ENCODE results near the gene DTNBP1. TPM values are rescaled to one million over a fixed set of nuclear protein-coding genes. Genes with fewer than 3 reads are reported as not detected.

Gene DTNBP1
- total RNA-seq, 1 donor from 2014 or later, result 27.0 TPM

- ATAC-seq (no peak), DNase-seq (no peak)
- intact Hi-C loops (cut with micrococcal nuclease), result loop anchor here (10.0 kb wide), 1 partner anchor 125 kb away; no protein-coding TSS in a partner anchor
Measured at GRCh38 chr6:15629487-15629886, 33.3 kb downstream of the DTNBP1 start.

GRCh38 chr6:15628499-15629131 lies 34.2 kb downstream of the DTNBP1 start:
- intact Hi-C loops (cut with micrococcal nuclease), result loop anchor here (10.0 kb wide), 1 partner anchor 124 kb away; no protein-coding TSS in a partner anchor
- DNase-seq (no peak), ATAC-seq (no peak)

GRCh38 chr6:15627821-15628220 lies 35.0 kb downstream of the DTNBP1 start:
- ATAC-seq, result no peak
- intact Hi-C loops (cut with micrococcal nuclease), result loop anchor here (10.0 kb wide), 1 partner anchor 123 kb away; no protein-coding TSS in a partner anchor
- no peak for DNase-seq

- intact Hi-C loops (cut with micrococcal nuclease), result loop anchor here (10.0 kb wide), 1 partner anchor 122 kb away; no protein-coding TSS in a partner anchor
- DNase-seq, result no peak
- ATAC-seq, result peak; percentile 11
Measured at GRCh38 chr6:15626878-15627674, 35.8 kb downstream of the DTNBP1 start.

- intact Hi-C loops (cut with micrococcal nuclease), result loop anchor here (10.0 kb wide), 1 partner anchor 121 kb away; no protein-coding TSS in a partner anchor
- ATAC-seq (no peak), DNase-seq (no peak)
Measured at GRCh38 chr6:15626160-15626559, 36.7 kb downstream of the DTNBP1 start.

GRCh38 chr6:15623276-15624116 lies 39.3 kb downstream of the DTNBP1 start:
- DNase-seq (no peak), ATAC-seq (peak; percentile 55)

GRCh38 chr6:15622045-15622740 lies 40.6 kb downstream of the DTNBP1 start:
- DNase-seq (no peak), ATAC-seq (no peak)
- intact Hi-C loops (cut with micrococcal nuclease), result loop anchor here (10.0 kb wide), 1 partner anchor 117 kb away; no protein-coding TSS in a partner anchor

More at GRCh38 chr6:15623276-15624116, 39.3 kb downstream of the DTNBP1 start:
- intact Hi-C loops (cut with micrococcal nuclease), result loop anchor here (10.0 kb wide), 1 partner anchor 119 kb away; no protein-coding TSS in a partner anchor

- intact Hi-C loops (cut with micrococcal nuclease), result loop anchor here (10.0 kb wide), 1 partner anchor 117 kb away; no protein-coding TSS in a partner anchor
- ATAC-seq (peak; percentile 87), DNase-seq (peak; percentile 73)
Measured at GRCh38 chr6:15621203-15622044, 41.4 kb downstream of the DTNBP1 start.

GRCh38 chr6:15620611-15621010 lies 42.2 kb downstream of the DTNBP1 start:
- intact Hi-C loops (cut with micrococcal nuclease), result loop anchor here (10.0 kb wide), 1 partner anchor 116 kb away; no protein-coding TSS in a partner anchor
- no peak for DNase-seq
- peak; percentile 49 for ATAC-seq

- ATAC-seq, result no peak
- DNase-seq, result no peak
- intact Hi-C loops (cut with micrococcal nuclease), result no loop called here
Measured at GRCh38 chr6:15619330-15619729, 43.5 kb downstream of the DTNBP1 start.

- ATAC-seq, result no peak
- DNase-seq, result no peak
- intact Hi-C loops (cut with micrococcal nuclease), result no loop called here
Measured at GRCh38 chr6:15618685-15619084, 44.1 kb downstream of the DTNBP1 start.

GRCh38 chr6:15616261-15616660 lies 46.6 kb downstream of the DTNBP1 start:
- ATAC-seq (no peak), DNase-seq (no peak)
- intact Hi-C loops (cut with micrococcal nuclease), result no loop called here

GRCh38 chr6:15615802-15616201 lies 47.0 kb downstream of the DTNBP1 start:
- ATAC-seq (peak; percentile 39), DNase-seq (no peak)
- intact Hi-C loops (cut with micrococcal nuclease), result no loop called here

GRCh38 chr6:15614277-15614676 lies 48.6 kb downstream of the DTNBP1 start:
- DNase-seq, result no peak
- peak; percentile 24 for ATAC-seq
- intact Hi-C loops (cut with micrococcal nuclease), result no loop called here

GRCh38 chr6:15608396-15608795 lies 54.4 kb downstream of the DTNBP1 start:
- intact Hi-C loops (cut with micrococcal nuclease), result no loop called here
- ATAC-seq (peak; percentile 62), DNase-seq (no peak)

GRCh38 chr6:15607603-15608002 lies 55.2 kb downstream of the DTNBP1 start:
- ATAC-seq (no peak), DNase-seq (no peak)
- intact Hi-C loops (cut with micrococcal nuclease), result no loop called here

- intact Hi-C loops (cut with micrococcal nuclease), result no loop called here
- no peak for DNase-seq
- ATAC-seq, result no peak
Measured at GRCh38 chr6:15606347-15606746, 56.5 kb downstream of the DTNBP1 start.

- DNase-seq, result no peak
- no peak for ATAC-seq
- intact Hi-C loops (cut with micrococcal nuclease), result no loop called here
Measured at GRCh38 chr6:15604843-15605242, 58.0 kb downstream of the DTNBP1 start.
